Stimulated activated CD4-positive, alpha-beta T cell treated with anti-CD3 and anti-CD28 coated beads, Interleukin-2, amount 100 ng/mL, for 24 hours (primary cell): ENCODE data around the gene HEXD.
A peak's percentile ranks its signal among the peaks of the same experiment; 100 is the strongest.
"Not testable (repeated sequence)": the region's sequence is repeated elsewhere in the genome, so short reads cannot be mapped to it uniquely, and the experiment has no call there.

Source experiments
- DNase-seq, 2 donors: peaks; one replicate each; pipeline ENCODE4 v3.0.0-alpha.2; 2020

The HEXD gene

DNA sequence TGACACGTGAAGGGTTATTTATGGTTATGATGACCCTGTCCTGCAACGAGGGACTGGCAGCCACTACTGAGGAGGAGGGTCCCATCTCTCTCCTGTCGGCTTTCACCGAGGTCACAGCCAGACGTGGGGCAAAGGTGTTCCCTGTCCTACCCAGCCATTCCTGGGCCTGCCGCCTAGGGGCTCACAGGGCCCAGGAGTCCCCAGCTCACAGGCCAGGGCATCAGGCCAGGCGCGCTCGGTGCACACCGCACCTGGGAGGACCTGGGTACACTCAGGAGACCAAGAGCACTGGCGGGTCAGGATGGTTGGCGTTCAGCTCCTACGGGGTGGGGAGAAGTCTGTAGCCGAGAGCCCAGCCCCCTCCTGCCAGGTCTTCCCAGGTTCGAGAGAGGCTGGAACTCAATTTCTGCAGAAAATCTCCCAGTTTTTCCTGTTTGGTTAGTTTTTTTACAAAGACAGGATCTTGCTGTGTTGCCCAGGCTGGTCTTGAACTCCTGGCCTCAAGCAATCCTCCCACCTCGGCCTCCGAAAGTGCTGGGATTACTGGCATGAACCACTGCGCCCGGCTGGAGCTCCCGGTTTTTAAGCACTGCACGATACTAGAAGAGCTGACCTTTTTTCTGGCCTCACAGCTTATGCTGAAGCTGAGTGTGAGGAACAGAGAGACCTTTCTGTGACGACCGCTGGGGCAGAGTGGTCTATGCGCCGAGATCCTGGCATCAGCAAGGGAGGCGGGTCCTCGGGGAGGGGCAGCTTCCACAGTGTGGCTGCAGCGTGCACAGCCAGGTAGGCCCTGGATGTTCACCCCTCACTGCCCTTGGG, 24.7 kb downstream of the HEXD start:
- no peak for DNase-seq

DNA sequence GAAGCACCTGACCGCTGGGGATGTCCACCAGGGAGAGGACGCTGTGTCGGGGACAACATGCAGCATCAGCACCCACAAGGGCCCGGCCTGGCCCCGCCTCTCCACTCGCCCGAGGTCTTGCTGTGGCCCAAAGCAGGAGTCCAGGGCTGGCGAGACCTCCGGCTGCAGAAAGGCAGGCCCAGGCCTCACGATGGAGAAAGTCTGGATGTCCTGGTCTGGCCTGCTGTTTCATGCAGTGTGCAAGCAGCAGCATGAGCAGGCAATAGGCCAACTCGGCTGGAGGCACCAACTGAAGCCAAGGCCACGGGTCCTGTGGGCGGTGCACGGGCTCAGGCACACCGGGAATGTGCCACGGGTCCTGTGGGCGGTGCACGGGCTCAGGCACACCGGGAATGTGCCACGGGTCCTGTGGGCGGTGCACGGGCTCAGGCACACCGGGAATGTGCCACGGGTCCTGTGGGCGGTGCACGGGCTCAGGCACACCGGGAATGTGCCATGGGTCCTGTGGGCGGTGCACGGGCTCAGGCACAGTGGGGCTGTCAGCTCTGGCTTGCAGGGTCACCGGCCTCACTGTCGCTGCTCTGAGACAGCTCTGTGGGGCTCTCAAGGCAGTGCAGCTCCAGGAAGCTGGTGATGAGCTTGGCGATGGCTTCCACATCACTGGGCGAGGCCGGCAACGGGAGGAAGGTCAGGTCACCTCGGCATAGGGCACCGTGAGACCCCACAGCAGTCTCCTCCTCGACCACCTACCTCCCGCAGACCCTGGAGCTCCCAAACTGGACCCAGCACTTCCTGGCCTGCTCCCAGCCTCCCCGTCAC, 25.5 kb downstream of the HEXD start:
- DNase-seq: no peak

DNA sequence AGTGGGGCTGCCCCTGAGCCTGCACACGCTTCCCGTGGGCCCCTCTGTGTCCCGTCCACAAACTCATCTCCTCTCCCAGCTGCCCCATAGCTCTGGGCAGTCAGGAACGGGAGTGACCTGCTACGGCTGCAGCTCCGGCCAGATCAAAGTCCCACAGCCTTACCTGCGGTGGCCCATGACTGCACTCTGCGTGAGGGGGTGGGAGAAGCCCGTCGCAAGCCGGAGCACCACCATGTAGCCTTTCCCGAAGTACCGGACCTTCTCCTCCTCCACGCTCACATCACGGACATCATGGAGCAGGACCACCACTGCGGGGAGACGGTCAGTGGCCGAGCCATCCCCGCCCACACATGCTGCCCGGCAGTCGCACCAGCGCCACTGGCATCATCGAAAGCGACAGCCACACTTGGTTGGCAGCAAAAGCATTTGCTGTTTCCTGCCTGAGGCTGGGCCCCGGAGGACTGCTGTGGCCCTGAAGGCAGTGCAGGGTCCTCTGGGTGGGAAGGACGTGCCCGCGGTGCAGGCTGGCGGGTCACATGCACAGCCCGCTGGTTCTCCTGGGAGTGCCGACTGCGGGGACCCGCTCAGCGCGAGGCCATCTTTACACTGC, 26.2 kb downstream of the HEXD start:
- no peak for DNase-seq

DNA sequence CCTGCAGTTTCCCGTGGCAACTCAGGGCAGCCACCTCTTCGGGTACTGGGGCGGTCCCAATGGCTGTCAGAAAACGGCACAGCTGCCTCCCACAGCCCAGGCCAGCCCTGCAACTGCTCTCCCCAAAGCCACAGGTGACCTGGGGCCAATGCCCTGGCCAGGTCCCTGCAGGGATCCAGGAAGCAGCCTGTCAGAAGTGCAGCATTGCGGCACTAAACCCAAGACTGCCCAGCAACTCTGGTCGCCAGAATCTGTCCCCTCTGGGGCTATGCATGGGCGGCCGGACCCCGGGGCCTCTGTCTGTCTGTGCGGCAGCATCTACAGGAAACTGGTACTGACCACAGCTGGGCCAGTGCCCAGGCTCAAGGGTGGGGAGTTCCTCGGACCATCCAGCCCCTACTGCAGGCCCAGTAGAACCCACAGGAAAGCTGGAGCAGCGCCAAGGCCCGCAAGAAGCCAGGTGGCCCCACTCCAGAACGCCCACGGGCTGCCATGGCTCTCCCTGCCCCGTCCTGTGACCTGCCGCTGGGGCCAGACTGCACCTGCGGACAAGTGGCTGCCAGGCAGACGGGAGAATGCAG, 26.9 kb downstream of the HEXD start:
- no peak for DNase-seq

DNA sequence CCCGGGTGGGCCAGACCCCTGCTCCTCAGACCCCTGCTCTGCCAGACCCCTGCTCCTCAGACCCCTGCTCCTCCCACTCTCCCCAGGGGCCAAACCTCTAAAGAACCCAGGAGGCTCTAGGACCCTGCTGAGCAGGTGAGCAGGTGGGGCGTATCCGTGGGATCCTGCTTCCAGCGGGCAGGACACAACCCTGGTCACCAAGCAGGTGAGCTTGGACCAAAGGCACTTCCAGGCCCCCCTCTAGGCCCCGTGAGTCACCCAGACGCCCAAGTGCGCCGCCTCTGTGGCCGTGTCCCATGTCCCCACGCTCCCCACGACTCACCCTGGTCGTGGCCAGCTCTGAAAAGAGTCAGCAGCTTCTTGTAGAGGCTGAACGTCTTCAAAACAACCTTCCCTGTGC, 27.4 kb downstream of the HEXD start:
- DNase-seq: no peak

DNA sequence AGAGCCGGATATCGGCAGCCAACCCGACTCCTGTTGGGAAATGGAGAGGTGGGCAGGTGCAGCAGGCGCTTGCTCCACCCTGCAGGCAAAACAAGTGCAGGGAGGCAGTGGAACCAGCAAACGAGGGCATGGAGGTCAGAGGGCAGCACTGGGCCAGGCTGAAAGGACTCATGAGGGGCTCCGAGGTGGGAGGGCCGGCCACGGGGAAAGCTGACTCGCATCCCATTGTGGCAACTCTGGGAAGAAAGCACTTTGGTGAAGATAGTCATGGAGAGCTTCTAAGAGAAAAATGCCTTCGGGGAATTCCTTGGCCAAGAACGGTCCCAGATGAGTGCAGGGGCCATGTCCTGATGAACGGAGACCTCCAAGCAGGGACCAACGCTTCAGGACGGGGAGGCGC, 28.0 kb downstream of the HEXD start:
- DNase-seq: no peak

DNA sequence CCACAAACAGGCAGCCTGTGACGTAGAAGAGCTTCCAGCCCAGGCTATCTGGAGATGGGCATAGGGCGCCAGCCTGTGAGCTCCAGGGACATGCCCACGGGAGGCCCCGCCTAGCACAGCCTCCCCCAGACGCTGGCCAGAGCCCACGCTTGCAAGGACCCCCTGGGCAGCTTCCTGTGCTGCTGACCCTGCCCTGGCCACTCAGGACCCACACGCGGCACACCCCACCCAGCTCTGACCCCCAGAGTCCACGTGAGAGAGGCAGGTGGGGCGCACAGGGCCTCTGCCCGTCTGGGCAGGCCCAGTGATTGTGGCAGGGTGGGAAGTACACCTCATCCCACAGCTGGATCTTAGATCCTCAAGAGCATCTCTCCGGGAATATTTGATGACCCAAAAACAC, 28.5 kb downstream of the HEXD start:
- no peak for DNase-seq

DNA sequence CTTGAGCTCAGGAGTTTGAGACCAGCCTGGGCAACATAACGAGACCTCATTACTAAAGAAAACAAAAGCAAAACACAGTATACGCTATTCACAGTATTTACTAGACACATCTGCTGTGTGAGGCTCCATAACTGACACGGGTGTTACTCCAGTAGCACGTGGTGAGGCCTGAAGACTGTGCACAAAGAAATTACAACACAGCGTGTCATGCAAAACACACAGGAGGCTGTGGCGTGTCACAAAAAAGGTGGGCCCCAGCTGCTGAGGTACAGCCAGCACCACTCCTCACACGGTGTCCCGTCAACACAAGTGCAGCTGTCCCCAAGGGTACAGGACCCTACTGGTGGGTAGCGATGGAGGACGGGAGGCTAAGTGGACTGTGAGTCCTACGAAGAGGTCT, 29.7 kb downstream of the HEXD start:
- DNase-seq: no peak

DNA sequence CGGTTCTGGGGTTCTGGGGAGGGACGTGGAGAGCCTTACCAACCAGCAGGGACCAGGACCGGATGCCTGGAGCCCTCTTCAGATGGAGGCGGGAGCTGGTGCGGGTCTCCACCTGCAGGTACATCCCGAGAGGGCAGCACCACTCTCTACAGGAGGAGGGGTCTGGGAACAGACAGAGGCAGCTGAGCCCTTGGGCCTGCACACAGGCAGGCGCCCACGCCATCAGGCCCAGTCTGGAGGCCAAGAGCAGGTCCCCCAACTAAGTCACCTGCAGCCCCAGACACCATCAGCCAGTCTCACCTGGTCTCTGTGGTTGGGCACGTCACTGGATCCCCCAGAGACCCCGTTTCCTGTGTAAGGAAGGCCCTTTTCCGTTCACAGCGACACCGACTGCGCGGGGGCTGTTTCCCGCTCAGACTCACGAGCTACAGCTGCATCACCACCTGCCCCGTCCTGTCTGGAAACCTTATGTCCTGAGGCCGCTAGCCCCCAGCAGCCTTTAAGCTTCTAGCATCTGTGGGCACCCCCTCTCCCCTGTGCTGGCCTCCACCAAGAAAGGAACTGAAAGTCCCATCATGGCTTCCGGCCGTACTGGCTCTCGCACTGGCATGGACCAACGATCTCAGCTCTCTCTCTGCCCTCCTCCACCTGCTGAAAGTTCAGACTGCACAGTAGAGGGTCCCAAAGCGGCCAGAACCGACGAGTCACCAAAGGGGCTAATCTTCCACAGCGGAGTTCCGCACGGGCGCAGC, 31.2 kb downstream of the HEXD start:
- DNase-seq: peak; percentile 61 to 72

DNA sequence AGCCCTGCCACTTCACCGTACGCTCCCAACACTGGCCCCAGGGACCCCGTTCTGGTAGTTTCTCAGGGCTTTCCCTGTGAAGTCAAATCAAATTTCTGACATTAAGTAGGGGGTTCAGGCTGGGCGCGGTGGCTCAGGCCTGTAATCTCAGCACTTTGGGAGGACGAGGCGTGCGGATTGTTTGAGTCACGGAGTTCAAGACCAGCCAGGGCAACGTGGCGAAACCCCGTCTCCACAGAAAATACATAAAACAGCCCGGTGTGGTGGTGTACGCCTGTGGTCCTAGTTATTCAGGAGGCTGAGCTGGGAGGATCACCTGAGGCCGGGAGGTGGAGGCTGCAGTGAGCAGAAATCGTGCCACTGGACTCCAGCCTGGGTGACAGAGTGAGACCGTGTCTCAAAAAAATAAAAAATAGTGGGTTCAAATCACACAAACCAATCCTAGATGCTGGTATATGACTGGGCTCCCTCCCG, 31.8 kb downstream of the HEXD start:
- peak; percentile 52 to 58 for DNase-seq

DNA sequence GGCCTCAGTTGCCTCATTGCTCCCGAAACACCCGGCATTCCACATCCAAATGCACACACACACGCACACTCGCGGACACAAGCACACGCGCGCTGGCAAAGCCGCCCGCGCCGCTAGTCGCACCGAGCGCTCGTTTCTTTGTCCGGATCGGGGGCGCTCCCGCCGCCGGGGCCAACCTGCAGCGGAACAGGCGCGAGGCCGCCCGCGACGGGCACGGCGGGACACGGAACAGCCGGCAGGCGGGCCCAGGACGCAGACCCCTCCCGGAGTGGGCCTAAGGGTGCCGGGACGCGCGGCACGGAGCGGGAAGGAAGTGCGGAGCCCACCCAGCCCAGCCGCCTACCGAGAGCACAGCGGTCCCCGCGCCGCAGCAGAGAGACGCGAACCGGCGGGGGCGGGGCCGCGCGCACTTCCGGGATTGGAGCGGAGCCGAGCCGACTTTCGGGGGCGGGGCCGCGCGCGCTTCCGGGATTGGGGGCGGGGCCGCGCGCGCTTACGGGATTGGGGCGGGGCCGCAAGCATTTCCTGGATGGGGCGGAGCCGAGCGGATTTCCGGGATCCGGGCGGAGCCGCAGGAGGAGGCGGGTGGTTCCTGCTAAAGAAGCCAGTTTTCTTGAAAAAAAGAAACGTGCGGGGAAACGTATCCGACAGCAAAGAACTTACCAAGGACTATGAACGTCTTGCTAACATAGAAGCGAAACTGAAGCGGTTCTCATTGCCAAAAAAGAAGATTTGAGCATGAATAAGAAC, 32.4 kb downstream of the HEXD start, which contains the start of gene CYBC1:
Gene CYBC1 (minus strand): TSS at position 396 of the 750 bp plus-strand sequence. CDS start 1,498 bp downstream, outside the sequence.
- peak; percentile 95 to 96 for DNase-seq

DNA sequence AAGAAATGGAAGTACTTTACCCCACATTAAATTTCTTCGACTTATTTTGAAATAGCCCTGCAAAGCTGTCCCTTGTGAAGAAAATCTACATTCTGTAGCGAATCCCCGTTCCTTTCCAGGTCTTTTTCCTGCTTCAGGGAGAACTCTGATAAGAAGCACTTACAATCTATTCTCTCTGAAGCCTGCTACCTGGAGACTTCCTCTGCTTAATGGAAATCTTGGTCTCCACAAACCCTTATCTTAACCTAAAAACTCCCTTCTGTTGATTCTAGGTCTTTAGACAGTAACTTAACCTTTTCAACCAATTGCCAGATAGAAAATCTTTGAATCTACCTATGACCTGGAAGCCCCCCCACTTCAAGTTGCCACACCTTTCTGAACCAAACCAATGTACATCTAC, 34.0 kb downstream of the HEXD start:
- no peak for DNase-seq

DNA sequence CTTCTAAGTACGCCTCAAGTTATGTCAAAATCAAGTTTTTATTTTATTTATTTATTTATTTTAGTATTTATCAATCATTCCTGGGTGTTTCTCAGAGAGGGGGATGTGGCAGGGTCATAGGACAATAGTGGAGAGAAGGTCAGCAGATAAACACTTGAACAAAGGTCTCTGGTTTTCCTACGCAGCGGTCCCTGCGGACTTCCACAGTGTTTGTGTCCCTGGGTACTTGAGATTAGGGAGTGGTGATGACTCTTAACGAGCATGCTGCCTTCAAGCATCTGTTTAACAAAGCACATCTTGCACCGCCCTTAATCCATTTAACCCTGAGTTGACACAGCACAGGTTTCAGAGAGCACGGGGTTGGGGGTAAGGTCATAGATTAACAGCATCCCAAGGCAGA, 35.0 kb downstream of the HEXD start:
- not testable (repeated sequence) for DNase-seq

DNA sequence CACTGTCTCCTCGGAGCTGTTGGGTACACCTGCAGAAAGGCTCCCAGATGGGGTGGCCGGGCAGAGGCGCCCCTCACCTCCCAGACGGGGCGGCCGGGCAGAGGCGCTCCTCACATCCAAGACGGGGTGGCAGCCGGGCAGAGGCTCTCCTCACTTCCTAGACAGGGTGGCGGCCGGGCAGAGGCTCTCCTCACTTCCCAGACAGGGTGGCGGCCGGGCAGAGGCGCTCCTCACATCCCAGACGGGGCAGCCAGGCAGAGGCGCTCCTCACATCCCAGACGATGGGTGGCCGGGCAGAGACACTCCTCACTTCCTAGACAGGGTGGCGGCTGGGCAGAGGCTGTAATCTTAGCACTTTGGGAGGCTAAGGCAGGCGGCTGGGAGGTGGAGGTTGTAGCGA, 35.6 kb downstream of the HEXD start:
- DNase-seq: not testable (repeated sequence)

DNA sequence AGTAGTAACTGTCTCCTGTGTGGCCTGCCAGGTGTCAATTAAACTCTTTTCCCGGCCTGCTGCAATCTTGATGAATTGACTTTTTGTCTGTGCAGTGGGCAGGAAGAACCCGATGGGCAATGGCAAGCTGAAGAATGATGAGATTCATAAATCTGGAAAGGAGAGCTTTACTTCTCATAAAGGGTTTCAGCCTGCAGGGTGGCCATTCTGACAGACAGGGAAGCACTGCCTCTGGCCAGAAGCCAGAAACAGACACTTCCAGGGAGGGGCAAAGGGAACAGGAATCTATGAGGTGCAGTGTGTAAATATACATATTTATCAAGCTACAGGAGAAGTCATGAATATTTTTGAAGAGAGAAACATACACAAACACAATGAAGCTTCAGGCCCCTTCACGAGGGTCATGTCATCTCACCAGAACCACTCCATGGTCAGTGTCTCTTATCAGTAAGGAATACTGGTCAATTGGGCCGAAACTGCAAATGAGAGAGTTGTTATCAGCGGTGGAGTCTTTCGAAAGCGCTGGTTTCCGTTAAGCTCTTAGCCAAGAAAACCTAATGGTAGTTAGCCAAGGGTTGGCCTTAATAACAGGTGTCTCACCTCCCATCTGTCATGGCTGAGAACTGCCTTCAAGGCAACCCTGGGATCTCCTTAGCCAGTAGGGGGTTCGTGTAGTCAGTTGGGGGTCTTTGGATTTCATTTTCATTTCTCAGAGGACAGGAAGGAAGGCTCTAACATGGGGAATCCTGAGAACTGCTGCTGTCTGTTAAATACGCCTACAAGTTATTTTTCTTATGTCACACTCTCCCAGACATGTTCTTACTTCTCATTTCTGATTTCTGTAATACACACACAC, 39.2 kb downstream of the HEXD start:
- DNase-seq: no peak

DNA sequence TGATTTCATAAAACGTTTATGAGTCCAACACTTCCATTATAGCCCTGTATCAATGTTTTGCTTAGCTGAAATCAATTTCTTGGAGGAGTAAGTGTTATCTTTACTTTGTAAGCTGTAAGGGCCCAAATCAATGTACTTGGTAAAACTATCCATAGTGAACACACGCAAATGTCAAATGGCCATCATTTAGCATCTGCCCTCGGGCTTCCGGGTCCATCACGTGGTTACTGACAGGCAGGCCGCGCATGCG, 39.7 kb downstream of the HEXD start:
- no peak for DNase-seq

DNA sequence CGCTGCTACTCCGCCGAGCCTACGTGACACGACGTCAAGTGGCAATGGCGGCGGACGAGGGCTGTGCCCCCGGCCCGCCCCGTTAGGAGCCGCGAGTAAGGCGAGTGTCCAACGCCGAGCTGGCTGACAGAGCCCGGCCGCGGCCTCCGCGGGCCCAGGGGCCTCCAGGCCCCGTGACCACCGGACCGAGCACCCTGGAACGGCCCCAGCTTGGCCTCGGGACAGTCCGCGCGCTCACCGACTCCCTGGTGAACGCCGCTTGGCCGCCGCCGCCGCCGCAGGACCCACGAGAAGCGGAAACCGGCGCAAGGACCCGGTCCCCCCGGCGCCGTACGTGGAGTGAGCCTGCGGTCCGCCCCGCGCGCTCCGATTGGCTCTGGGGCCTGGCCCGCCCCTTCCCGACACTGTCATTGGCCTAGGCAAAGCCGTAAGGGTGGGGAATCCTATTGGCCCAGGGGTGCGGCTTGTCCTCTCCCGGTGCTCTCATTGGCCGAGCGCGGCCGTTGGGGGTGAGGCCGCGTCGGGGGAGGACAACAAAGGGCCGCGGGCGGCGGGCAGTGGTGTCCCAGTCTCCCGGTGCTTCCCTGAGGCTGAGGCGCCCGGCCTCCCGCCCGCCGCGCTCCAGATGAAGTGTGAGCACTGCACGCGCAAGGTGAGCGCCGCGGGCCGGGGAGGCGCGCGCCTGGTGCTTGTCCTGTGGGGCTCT, 40.2 kb downstream of the HEXD start, which contains the start of gene NARF:
Gene NARF (plus strand): TSS at position 563 of the 706 bp plus-strand sequence. CDS start 63 bp downstream, at position 626.
- DNase-seq: peak; percentile 96

DNA sequence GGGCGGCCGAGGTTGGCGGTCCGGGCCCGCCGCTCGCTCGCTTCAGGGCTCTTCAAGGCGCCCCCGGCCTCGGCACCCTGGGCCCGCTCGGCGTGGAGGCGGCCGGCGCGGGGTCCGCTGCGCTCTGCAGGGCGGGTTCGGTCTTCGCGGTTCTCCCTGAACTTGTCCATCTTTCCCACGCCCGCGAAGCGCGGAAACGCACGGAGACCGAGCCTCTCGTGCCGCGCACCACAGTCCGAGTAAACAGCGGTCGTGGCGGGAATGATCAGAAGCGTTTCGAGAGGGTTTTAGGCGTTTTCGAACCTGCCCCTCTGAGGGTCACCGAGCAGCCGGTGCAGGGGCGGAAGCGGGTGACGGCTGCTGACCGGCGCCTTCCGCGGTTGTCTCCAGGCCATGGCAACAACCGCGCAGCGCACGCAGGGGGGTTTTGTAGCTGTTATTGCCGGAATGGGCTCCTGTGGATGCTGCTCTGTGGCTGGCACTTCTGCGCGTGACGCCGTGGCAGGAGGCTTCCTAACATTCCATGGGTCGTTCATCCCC, 40.8 kb downstream of the HEXD start:
- no peak for DNase-seq

DNA sequence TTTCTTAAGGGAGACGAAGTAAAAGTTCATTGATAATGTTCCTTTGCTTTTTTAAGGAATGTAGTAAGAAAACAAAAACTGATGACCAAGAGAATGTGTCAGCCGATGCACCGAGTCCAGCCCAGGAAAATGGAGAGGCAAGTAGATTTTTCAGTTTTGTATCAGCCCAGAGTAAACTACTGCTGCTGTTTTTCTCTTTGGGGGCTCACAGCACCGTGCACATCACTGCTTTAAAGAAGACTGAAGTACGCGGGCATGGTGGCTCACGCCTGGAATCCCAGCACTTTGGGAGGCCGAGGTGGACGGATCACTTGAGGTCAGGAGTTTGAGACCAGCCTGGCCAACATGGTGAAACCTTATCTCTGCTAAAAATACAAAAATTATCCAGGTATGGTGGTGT, 41.8 kb downstream of the HEXD start:
- DNase-seq: not testable (repeated sequence)
